ENCODE measurements around the gene TRAIP.
"Not testable (repeated sequence)": the region's sequence is repeated elsewhere in the genome, so short reads cannot be mapped to it uniquely, and the experiment has no call there.

TRAIP gene, protein sequence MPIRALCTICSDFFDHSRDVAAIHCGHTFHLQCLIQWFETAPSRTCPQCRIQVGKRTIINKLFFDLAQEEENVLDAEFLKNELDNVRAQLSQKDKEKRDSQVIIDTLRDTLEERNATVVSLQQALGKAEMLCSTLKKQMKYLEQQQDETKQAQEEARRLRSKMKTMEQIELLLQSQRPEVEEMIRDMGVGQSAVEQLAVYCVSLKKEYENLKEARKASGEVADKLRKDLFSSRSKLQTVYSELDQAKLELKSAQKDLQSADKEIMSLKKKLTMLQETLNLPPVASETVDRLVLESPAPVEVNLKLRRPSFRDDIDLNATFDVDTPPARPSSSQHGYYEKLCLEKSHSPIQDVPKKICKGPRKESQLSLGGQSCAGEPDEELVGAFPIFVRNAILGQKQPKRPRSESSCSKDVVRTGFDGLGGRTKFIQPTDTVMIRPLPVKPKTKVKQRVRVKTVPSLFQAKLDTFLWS

DNA sequence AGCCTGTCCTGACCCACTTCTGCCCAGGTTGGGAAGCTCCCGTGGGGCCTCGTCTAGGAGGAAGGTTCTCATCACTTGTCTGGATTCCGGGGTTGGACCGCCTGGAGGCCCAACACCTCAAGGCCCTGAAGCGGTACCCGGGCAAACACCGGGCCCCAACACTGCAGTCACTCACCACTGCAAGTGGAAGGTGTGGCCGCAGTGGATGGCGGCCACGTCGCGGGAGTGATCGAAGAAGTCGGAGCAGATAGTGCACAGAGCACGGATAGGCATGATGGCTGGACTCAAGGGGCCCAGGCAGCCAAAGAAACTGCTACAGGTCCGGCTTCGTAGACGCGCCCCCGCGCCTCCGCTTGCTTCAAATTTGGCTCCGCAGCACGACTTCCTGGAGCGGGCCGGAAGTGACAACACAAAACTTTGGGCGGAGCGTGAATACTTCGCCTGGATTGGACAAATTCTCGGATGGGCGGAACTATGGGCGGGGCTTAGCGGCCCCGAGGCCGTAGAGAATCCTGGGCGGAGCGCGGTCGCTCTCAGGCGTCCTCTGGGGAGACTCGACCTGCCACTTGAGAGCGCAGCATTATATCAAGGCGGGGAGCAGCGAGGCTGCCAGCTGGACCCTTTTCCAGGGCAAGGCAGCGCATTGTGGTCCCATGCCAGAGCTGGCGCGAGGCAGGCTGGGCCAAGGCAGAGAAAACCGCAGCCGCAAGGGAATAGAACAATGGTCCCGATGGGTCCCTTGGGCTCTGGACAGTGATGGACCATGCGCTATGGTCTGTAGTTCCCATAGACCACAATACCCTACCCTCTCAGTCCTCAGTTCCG lies at the start of gene TRAIP:
TRAIP (minus strand) TSS at position 384 of the 825 bp plus-strand sequence; CDS start at position 273, 111 bp downstream.
- peak; percentile 53 for DNase-seq (ENCODE audit: low read depth)
- H3K4me3 ChIP-seq (ENCODE audit: low read depth, low read length), result peak within 1 kb of the TSS; percentile 84

DNA sequence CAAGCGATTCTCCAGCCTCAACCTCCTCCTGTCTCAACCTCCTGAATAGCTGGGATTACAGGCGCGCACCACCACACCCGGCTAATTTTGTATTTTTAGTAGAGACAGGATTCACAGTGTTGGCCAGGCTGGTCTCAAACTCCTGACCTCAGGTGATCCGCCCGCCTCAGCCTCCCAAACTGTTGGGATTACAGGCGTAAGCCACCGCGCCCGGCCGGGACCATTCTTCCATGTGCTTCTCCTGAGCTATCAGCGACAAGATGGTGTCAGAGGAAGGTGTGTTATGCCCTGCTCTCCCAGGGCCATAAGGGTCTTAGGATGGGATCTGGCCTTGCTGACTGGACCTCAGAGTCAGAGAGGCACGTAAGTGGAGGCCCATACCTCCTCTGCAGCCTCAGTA lies 48.1 kb upstream of the TRAIP start:
- not testable (repeated sequence) for DNase-seq (ENCODE audit: low read depth); H3K4me3 ChIP-seq (ENCODE audit: low read depth, low read length)

DNA sequence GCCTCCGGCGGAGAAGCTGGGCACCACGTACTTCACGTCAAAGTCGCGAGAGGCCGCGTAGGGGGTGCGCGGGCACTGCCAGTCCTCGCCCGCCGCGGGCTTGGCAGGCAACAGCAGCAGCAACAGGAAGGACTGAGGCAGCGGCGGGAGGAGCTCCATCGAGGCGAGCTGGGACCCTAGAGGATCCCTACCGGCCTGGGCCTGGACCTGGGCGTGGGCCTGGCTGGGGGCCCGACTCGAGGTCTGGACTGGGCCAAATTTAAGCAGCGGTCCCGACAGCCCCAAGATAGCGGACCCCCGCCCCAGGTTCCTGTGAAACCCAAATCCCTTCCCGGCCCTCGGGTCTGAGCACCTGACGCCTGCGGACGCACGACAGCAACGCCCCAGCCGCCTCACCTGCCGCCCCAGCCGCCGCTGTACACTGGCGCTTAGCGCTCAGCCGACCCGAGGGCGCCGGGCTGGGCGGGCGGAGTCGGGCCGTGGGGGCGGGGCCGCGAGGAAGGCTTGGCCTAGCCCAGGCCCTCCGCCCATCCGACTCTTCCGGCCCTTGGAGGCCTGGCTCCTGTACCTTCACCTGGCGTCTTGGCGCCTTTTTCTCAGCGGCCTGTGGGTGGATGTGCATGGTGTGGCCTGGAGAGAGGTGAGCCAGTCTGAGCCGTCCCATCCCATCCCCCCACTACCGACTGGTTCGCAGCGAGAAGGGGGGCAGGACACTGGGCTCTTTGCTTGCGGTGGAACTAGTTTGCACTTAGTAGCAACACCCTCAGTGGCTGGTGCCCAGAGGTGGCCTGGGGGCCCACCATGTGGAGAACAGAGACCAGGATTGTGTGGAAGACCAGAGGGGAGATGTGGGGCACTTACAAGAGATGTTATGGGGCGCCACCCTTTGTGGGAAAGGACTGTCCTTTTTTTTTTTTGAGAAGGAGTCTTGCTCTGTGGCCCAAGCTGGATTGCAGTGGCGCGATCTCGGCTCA lies 47.4 kb upstream of the TRAIP start, which contains the start of gene MST1R:
MST1R (minus strand) TSS at position 423 of the 974 bp plus-strand sequence; CDS start at position 159, 264 bp downstream.
- no peak for DNase-seq (ENCODE audit: low read depth)
- peak within 1 kb of the TSS; percentile 16 for H3K4me3 ChIP-seq (ENCODE audit: low read depth, low read length)

DNA sequence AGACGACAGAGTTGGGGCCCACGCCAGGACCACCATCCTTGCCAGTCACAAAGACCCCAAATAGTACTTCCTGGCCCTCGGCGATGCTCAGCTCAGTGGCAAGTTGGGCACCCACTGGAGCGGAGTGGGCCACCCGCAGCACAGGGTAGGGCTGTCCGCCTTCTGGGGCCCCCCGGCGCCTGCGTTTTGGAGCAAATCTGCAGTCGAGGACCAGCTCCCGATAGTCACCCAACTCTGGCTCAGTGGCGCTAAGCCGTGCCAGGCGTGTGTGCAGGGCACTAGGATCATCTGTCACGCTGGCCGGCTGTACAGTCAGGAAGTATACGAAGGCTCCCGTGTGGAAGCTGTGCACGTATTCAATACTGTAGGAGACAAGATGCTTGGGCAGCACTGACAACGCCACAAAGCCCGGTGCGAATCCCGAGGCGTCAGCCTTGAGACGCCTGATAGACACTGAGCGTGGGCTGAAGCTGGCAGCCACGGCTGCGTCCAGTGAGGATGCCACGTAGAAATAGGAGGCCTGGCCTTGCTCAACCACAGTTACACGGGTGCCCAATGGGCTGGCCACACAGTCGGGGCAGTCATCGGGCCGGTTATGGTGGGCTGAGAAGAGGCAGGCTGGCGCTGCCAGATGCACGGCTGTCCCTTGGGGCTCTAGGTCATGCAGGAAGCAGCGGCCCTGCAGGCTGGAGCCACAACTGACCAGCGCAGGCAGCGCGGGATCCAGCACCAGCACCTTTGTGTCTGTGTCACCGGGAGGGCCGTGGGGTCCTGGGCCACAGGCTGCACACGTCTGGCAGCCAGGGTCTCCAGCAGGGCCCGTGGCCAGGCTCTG lies 46.4 kb upstream of the TRAIP start:
- H3K4me3 ChIP-seq (ENCODE audit: low read depth, low read length), result no peak overlapping the region

DNA sequence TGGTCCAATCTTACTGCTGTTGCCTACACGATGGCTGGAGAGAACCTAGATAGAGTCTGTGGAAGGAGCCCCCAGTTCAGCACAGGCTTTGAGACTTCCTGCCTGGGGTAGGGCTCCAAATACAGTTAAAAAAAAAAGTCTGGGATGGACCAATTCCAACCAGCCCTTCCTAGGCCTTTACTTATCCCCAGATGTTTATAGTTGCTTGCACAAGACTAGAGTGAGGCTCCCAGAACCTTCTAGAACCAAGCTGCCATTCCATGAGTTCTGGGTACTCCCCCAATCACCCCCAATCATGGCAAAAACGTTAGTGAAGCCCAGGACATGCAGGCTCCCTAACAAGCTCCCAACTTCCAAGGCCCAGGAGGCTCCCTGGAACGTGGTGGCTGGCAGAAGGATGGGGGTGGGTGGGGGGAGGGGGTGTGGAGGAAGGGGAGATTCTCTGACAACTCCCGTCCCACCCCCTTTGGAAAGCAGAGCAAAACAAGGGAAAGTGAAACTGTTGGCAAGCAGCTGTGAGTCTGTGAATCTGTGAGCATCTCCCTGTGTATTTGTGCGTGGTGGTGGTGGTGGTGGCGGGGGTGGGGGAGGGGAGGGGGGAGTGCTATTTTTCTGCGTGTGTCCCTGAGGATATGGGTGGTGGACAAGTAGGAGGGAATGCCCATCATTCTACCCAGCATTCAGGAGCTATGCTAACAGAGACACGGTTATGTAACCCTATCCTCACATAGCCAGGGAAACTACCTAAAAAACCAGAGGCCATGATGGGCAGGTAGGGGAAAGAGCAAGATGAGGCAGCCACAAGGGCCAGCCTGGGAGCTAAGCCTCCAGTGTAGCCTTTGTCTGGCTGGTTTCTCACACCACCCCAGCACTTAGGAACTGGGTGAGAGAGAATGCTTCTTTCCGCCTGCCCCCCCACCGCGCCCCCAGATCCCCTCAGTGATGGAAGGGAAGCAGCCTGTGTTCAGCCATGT lies 45.3 kb upstream of the TRAIP start:
- no peak overlapping the region for H3K4me3 ChIP-seq (ENCODE audit: low read depth, low read length)
- DNase-seq (ENCODE audit: low read depth), result no peak

More for the DNA sequence above, 46.4 kb upstream of the TRAIP start:
- no peak for DNase-seq (ENCODE audit: low read depth)

DNA sequence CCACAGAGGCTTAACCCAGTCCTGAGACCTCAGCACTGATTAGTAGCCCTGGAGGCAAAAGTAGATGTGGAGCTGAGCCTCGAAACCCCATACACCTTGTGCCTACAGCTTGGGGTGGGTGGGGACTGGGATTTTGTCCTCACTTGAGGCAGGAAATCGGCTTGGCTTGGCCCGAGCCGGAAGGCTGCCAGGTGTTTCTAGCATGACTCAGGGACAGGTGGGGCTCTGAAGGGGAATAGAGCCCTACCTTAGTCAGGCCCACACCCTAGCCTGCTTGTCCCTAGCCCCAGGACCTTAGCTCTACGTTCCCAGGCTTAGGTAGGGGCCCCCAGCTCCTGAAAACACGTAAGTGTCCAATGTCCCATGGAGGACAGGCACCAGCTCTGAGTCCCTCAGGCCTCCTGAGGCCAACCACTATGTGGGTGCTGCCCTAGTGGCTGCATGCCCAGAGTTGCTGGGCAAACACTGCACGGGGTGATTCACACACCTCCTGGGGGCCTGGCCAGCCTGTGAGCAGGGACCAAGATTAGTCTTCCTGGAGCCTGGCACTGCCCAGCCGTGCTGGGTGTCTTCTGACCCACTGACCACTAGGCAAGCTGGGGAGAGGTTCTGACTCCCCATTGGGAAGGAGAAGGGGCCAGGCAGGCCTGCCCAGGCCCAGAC lies 44.3 kb upstream of the TRAIP start:
- no peak overlapping the region for H3K4me3 ChIP-seq (ENCODE audit: low read depth, low read length)
- DNase-seq (ENCODE audit: low read depth), result no peak

DNA sequence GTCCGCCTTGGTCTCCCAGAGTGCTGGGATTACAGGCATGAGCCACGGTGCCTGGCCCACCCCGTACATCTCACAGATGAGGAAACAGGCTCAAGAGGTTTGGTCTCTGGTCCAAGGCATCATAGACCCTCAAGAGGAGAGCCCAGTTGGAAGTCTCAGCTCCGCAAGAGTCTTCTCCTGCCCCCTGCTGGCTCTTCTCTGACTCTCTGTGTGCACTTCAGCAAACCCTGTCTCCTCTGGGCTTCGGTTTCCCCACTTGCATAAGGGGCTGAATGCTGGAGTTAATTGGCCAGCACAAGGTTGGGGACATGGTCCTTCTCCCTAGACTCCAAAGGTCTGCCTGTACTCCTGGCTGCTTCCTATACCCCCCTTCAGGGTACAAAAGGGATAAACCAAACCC lies 43.5 kb upstream of the TRAIP start:
- H3K4me3 ChIP-seq (ENCODE audit: low read depth, low read length), result no peak overlapping the region
- no peak for DNase-seq (ENCODE audit: low read depth)

DNA sequence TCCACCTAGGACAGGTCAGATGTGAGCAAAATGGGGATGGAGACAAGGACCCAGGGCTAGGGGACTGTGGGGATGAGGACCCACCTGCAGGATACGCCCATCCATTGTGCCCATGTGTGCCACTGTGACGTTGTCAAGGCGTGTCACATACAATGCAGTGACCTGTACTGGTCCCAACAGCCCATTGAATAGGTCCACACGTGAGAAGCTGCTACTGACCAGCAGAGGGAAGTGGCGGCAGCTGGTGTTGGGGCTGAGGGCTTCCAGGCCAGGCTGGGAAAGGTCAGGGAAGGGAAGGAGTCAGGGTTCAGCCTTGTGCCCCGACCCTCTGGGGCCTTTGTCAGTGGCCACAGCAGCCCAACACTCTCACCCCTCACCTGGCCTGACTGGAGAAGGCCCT lies 42.6 kb upstream of the TRAIP start:
- no peak overlapping the region for H3K4me3 ChIP-seq (ENCODE audit: low read depth, low read length)
- no peak for DNase-seq (ENCODE audit: low read depth)

DNA sequence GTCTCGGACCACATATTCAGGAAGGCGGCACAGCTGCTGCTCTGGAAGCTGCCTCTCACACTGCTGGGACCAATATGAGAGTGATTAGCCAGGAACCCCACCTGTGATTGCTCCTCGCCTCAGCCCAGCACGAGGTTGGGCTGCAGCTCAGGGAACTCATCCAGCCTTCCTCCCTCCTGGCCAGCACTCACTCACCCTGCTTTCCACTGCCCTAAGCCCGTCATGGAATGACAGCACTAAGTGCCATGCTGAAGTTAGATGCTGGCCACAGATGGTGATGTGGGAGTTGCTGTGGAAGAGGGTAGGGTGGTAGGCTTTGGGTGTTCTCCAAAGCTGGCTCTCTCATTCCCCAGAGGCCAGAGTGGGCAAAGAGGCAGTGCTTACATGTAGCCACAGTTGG lies 40.0 kb upstream of the TRAIP start:
- DNase-seq (ENCODE audit: low read depth), result no peak
- no peak overlapping the region for H3K4me3 ChIP-seq (ENCODE audit: low read depth, low read length)

DNA sequence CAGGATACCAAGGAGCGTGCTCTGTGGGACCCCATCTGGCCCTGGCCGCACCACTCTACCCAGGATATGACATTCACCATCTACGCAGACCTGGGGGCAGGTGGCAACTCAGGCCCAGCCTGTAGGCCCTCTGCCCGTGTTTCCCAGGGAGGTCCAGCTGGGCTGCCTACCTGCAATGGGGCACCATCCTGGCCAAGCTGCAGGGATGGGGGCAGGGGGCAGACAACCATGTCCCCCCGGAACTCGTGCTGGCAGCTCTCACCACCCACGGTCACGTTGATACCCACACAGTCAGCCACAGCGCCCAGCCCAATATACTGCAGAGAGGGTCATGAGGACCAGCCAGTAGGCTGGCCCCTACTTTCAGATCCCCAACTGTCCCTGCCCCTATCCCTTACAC lies 39.4 kb upstream of the TRAIP start:
- no peak overlapping the region for H3K4me3 ChIP-seq (ENCODE audit: low read depth, low read length)
- no peak for DNase-seq (ENCODE audit: low read depth)

DNA sequence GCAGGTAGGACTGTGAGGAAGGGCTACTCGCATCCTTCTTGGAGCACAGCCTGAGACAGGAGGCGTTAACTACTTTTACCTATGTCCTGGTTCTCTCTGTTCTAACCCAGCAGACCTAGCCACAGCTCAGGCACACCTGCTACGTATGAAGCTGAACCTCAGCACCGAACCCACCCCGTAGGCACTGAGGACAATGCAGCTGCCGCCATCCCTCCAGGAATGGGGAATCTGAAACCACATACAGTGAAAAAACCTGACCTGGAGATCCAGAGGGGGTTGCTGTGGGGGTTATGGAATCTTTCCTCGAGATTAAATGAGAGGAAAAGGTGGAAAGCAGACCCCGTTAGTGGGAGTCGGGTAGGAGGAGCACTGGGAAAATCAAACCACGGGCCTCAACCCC lies 32.9 kb upstream of the TRAIP start:
- H3K4me3 ChIP-seq (ENCODE audit: low read depth, low read length), result no peak overlapping the region
- no peak for DNase-seq (ENCODE audit: low read depth)

DNA sequence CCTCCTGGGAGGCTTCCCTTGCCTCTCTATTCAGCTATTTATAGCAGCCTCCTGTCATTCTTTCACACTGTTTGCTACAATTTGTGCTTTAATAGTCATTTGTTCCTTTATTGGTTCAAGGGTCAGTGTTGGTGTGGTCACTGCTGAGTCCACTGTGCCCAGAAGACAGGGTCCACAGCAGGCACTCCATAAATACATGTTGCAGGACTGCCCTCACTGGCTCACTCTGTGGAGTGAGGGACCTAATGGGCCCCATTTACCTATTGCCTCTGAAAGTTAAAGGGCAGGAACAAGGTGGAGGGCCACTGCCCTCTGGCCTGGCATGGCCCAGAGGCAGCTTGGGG lies 30.5 kb upstream of the TRAIP start:
- no peak for DNase-seq (ENCODE audit: low read depth)

DNA sequence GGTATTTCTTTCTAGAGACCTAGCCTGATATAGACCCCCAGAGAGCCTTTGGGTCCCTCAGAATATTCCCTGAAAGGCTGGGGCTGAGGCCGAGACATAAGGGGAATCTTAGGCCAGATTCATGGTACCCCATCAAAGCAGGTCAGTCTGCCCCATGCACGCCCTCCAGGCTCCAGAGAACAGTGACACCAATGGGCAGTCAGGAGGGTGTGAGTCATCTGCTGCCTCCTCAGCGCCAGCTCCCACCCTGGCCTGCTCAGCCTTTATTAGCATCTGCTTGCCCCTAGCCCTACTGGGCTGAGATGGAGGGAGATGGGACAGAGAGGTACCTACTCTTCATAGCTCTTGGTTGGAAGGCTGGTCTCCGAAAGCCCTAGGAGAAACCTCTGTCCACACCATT lies 27.6 kb upstream of the TRAIP start:
- no peak overlapping the region for H3K4me3 ChIP-seq (ENCODE audit: low read depth, low read length)
- DNase-seq (ENCODE audit: low read depth), result no peak

More for the DNA sequence above, 30.5 kb upstream of the TRAIP start:
- H3K4me3 ChIP-seq (ENCODE audit: low read depth, low read length), result no peak overlapping the region

DNA sequence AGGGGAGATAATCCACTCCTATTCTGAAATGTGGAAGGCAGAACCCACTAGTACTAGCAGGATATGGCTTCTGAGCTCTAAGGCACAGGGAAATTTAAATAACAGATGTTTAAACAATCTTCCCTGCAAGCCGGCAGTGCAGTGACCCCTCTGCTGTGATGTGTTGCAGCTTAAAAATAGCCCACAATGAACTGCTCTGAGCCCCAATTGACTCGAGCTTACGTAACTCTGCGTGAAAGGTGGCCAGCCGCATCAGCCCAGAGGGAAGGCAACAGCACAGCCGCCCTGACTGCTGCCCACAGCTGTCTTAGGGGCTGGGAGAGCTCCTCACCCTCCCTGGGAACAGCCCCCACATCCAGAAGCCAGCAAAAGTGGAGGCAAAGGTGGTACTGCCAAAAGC lies 25.8 kb upstream of the TRAIP start:
- no peak overlapping the region for H3K4me3 ChIP-seq (ENCODE audit: low read depth, low read length)
- no peak for DNase-seq (ENCODE audit: low read depth)

DNA sequence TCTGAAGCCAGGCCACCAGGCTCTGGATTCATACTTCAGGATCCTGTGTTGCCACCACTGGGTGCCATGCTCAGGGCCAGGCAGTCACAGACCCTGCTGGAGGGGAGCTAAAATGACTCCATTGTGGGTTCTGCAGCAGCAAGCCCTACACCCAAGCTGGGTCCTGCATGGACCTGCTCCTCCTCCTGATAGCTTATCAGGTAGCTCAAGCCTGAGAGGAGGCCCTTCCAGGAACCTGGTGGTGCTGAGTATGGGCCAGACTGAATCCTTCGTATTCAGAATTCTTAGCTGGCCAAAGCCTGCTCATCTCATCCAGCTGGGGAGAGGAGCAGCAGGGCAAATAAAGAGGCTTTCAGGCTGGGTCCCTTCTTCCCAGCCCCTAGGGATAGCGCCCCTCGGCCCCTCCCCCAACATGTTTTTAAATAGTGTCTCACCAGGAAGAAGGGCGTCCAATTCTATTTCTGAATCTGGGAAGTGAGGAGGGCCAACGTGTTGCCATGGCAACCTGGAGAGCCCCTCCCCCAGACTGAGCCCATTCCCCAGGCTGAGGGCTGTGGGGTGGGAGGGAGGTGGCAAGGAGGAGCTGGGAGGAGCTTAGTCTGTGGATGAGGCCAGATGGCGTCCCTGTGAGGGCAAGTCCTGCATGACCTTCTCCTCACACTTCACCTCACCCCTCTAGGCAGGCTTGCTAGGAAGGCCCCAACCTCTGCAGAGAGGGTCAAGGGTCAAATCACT lies 24.4 kb upstream of the TRAIP start:
- DNase-seq (ENCODE audit: low read depth), result no peak
- no peak overlapping the region for H3K4me3 ChIP-seq (ENCODE audit: low read depth, low read length)

DNA sequence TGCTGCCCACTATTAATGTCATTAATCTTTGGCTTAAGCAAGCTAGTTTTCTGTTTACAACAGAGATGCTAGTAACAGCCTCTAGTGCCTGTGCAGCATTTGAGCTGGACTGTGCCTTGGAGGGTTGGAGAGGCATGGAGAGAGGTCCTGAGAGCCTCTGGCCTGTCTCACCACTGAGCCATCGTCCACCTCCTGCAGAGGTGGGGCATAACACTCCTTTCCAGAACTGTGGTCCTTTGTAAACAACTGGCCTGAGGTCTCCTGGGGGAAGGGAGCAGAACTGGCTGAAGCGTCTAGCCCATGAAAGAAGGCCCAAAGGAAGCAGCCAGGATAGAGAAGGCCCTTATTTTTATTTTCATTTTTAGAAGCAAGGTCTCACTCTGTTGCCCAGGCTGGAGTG lies 23.4 kb upstream of the TRAIP start:
- H3K4me3 ChIP-seq (ENCODE audit: low read depth, low read length), result no peak overlapping the region
- no peak for DNase-seq (ENCODE audit: low read depth)
